Motor neuron (in vitro differentiated cells): ENCODE results near the gene UCN2. TPM values are rescaled to one million over a fixed set of nuclear protein-coding genes. Genes with fewer than 3 reads are reported as not detected.
"Not testable (repeated sequence)": the region's sequence is repeated elsewhere in the genome, so short reads cannot be mapped to it uniquely, and the experiment has no call there.

Source experiments
- ATAC-seq, 8 experiments: fragments of 200-7000 bp; cut with Tn5 transposase; replicated peaks in 6 of 8; 2 replicates each; pipeline ENCODE4 v1.8.0; 2021; ENCODE audit warnings: mild to moderate bottlenecking in 8 of 8, moderate library complexity in 8 of 8
- H3K27ac ChIP-seq, 2 donors: fragments of 250-450 bp; sonication (Bioruptor Pico); 2 replicates each; pipeline ENCODE4 v1.9.0; 2021; ENCODE audit warnings: antibody characterized with exemption in 2 of 2, mild to moderate bottlenecking in 2 of 2, moderate library complexity in 1 of 2
- H3K4me1 ChIP-seq, 2 donors: fragments of 250-450 bp; sonication (Bioruptor Pico); replicated peaks in 1 of 2; 2 replicates each; pipeline ENCODE4 v1.6.1; 2021; ENCODE audit warnings: antibody characterized with exemption in 2 of 2, mild to moderate bottlenecking in 2 of 2, moderate library complexity in 1 of 2
- H3K4me3 ChIP-seq, 5 donors: fragments of 250-450 bp; sonication (Bioruptor Pico); 2 replicates each; pipeline ENCODE4 v1.9.0; 2021; ENCODE audit warnings: antibody characterized with exemption in 5 of 5, mild to moderate bottlenecking in 5 of 5, moderate library complexity in 4 of 5
- WGBS, 10 experiments: fragments of 450-650 bp; shearing (Covaris generic); methylation state at CpG; one replicate each; pipeline ENCODE4 v1.0.0; 2022; 5-methylcytosine and 5-hydroxymethylcytosine counted together
- in situ Hi-C, 9 experiments: fragments of 400-800 bp; cut with MboI; loops; one replicate each; pipeline ENCODE4 v1.15.0; 2021; ENCODE audit warnings: low sequenced_read_pairs in 9 of 9, low pct_unique_long_range_greater_than_20kb in 2 of 9; ENCODE audit not compliant: unreplicated experiment in 9 of 9
- total RNA-seq, 8 experiments: library from RNA; unstranded; fragments of 300-600 nt; gene quantifications; 2 replicates each; pipeline versions ENCODE4 v1.2.3 to v1.2.4, GENCODE V29; 2022

Gene UCN2
- total RNA-seq, 8 experiments from 2014 or later, result 0.11 to 0.66 (median 0.41) TPM

DNA sequence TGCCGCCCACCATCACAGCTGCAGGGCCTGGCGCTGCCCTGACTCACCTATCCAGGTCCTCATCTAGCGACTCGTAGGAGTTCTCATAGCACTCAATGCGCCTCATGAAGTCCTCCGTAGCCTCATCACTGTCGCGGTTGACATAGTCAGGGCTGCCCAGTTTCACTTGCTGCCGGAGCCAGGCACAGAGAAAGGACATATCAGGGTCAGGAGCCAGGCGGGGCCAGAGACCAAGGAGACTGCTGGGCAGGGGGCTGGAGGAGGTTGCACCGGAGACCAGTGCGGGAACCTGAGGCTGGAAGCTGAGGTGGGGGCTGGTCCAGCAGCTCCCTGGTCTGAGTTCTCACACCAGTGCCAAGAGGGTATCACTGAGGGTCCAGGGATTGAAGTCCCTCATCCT lies 25.1 kb downstream of the UCN2 start:
- Histone ChIP-seq H3K4me3 (no peak overlapping the region), H3K27ac (no peak overlapping the region), H3K4me1 (no peaks in the 10 kb centered on the region)
- 88 to 100% (median 98%) methylated on average over 1 to 9 of the region's 12 CpGs; no CpG with 5 or more reads in 4 of the 10 experiments for WGBS, 10 experiments
- in situ Hi-C loops, result no loop called here
- ATAC-seq, result no peak

DNA sequence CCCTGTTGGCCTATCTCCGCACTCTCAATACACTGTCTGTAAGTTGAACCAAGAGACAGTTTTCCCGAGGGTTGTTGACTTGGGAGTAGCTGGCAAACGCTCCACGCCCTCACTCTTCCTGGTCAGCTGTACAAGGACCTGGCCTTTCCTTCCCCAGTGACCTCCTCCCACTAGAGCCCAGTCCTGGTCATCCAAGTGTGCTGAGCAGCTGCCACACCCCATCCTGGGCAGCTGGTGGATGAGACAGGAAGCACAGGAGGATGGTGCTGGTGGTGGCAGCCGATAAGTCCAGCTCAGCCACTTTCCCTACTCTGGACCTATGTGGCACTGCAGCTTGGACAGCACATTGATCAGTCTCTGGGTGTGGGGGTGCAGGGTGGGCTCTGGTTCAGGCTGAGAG lies 26.8 kb downstream of the UCN2 start:
- Histone ChIP-seq H3K27ac (no peak overlapping the region), H3K4me3 (no peak overlapping the region)
- ATAC-seq, result peak in 1 of 8 experiments; percentile 62

GRCh38 chr3:48536116-48536515 lies 27.5 kb downstream of the UCN2 start:
- WGBS, 10 experiments, result 80 to 100% (median 88%) methylated on average over 1 to 9 of the region's 19 CpGs; no CpG with 5 or more reads in 6 of the 10 experiments
- ATAC-seq, result no peak
- Histone ChIP-seq H3K27ac (no peak overlapping the region), H3K4me1 (no peaks in the 10 kb centered on the region), H3K4me3 (no peak overlapping the region)
- in situ Hi-C loops, result no loop called here

More for the DNA sequence above, 26.8 kb downstream of the UCN2 start:
- 100% methylated on average over 1 to 2 of the region's 5 CpGs; no CpG with 5 or more reads in 7 of the 10 experiments for WGBS, 10 experiments
- H3K4me1 ChIP-seq, result no peaks in the 10 kb centered on the region
- in situ Hi-C loops, result no loop called here

- in situ Hi-C loops, result no loop called here
- Histone ChIP-seq H3K4me1 (no peaks in the 10 kb centered on the region), H3K27ac (no peak overlapping the region), H3K4me3 (no peak overlapping the region)
- 81 to 100% (median 93%) methylated on average over 1 to 4 of the region's 4 CpGs; no CpG with 5 or more reads in 4 of the 10 experiments for WGBS, 10 experiments
- ATAC-seq, result no peak
Observed at GRCh38 chr3:48535578-48535977, 28.0 kb downstream of the UCN2 start.

DNA sequence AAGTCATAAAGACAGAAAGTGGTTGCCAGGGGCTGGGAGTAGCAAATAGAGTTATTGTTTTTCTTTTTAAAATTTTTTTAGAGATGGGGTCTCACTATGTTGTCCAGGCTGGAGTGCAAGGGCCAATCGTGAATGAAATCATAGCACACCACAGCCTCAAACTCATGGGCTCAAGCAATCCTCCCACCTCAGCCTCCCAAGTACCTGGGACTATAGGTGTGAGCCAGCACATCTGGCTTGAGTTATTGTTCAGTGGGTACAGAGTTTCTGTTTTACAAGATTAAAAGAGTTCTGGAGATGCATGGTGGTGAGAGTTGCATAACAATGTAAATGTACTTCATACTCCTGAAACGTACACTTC lies 30.6 kb downstream of the UCN2 start:
- ATAC-seq, result no peak
- Histone ChIP-seq H3K27ac (no peak overlapping the region), H3K4me1 (no peaks in the 10 kb centered on the region), H3K4me3 (no peak overlapping the region)
- in situ Hi-C loops, result no loop called here
- WGBS, 10 experiments, result 0 to 100% (median 92%) methylated on average over 1 to 2 of the region's 2 CpGs; no CpG with 5 or more reads in 2 of the 10 experiments

- H3K27ac ChIP-seq, result no peak overlapping the region
- 83 to 100% (median 95%) methylated on average over 1 to 6 of the region's 6 CpGs; no CpG with 5 or more reads in 1 of the 10 experiments for WGBS, 10 experiments
- in situ Hi-C loops, result no loop called here
- H3K4me1 ChIP-seq, result no peaks in the 10 kb centered on the region
- no peak overlapping the region for H3K4me3 ChIP-seq
- ATAC-seq, result no peak
Observed at GRCh38 chr3:48532271-48532976, 31.2 kb downstream of the UCN2 start.

GRCh38 chr3:48530701-48531100 lies 32.9 kb downstream of the UCN2 start:
- H3K4me1 ChIP-seq, ATAC-seq, H3K4me3 ChIP-seq, in situ Hi-C loops, H3K27ac ChIP-seq: not testable (repeated sequence)
- 80 to 100% (median 98%) methylated on average over 1 to 4 of the region's 4 CpGs; no CpG with 5 or more reads in 1 of the 10 experiments for WGBS, 10 experiments

DNA sequence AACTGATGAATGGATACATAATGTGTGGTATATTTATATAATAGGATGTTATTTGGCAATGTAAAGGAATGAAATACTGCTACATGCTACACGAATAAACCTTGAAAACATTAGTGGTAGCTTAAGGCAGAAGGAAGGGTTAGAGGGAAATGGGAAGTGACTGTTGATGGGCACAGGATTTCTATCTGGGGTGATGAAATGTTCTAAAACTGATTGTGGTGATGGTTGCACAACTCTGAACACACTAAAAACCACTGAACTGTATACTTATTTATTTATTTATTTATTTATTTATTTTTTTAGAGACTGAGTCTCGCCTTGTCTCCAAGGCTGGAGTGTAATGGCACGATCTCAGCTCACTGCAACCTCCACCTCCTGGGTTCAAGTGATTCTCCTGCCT lies 34.8 kb downstream of the UCN2 start:
- no peak for ATAC-seq
- in situ Hi-C loops, result no loop called here
- H3K4me3 ChIP-seq, result no peak overlapping the region
- H3K27ac ChIP-seq, result no peak overlapping the region
- WGBS, 10 experiments, result 73 to 100% (median 92%) methylated on average over 1 to 3 of the region's 3 CpGs; no CpG with 5 or more reads in 2 of the 10 experiments
- H3K4me1 ChIP-seq, result no peaks in the 10 kb centered on the region

GRCh38 chr3:48528048-48528447 lies 35.5 kb downstream of the UCN2 start:
- ATAC-seq, result no peak
- H3K4me1 ChIP-seq, result no peaks in the 10 kb centered on the region
- no peak overlapping the region for H3K4me3 ChIP-seq
- in situ Hi-C loops, result no loop called here
- H3K27ac ChIP-seq, result no peak overlapping the region
- 86 to 100% (median 96%) methylated on average over 4 to 9 of the region's 9 CpGs; no CpG with 5 or more reads in 3 of the 10 experiments for WGBS, 10 experiments

- H3K27ac ChIP-seq, result no peak overlapping the region
- ATAC-seq, result no peak
- H3K4me1 ChIP-seq, result no peaks in the 10 kb centered on the region
- 100% methylated on average over 3 of the region's 9 CpGs; no CpG with 5 or more reads in 9 of the 10 experiments for WGBS, 10 experiments
- in situ Hi-C loops, result no loop called here
- no peak overlapping the region for H3K4me3 ChIP-seq
Observed at GRCh38 chr3:48524970-48525369, 38.6 kb downstream of the UCN2 start.

- H3K4me1 ChIP-seq, result no peaks in the 10 kb centered on the region
- 100% methylated on average over 1 of the region's 6 CpGs; no CpG with 5 or more reads in 9 of the 10 experiments for WGBS, 10 experiments
- in situ Hi-C loops, result no loop called here
- H3K4me3 ChIP-seq, result no peak overlapping the region
- peak in 1 of 8 experiments; percentile 46 for ATAC-seq
- H3K27ac ChIP-seq, result no peak overlapping the region
Observed at GRCh38 chr3:48521635-48522034, 41.9 kb downstream of the UCN2 start.

GRCh38 chr3:48519277-48519643 lies 44.3 kb downstream of the UCN2 start:
- no peak overlapping the region for H3K27ac ChIP-seq
- H3K4me3 ChIP-seq, result no peak overlapping the region
- no peak for ATAC-seq
- WGBS, 10 experiments, result 86 to 100% (median 98%) methylated on average over 1 to 6 of the region's 9 CpGs; no CpG with 5 or more reads in 7 of the 10 experiments
- H3K4me1 ChIP-seq, result no peaks in the 10 kb centered on the region
- in situ Hi-C loops, result no loop called here

GRCh38 chr3:48518638-48519276 lies 44.8 kb downstream of the UCN2 start:
- WGBS, 10 experiments, result 50 to 100% (median 93%) methylated on average over 1 to 3 of the region's 12 CpGs; no CpG with 5 or more reads in 3 of the 10 experiments
- Histone ChIP-seq H3K27ac (no peak overlapping the region), H3K4me3 (no peak overlapping the region), H3K4me1 (no peaks in the 10 kb centered on the region)
- in situ Hi-C loops, result no loop called here
- peak in 3 of 8 experiments; percentile 29 to 73 (median 41) for ATAC-seq
